Measurements from ENCODE around the gene MAP2K6.

The MAP2K6 gene

DNA sequence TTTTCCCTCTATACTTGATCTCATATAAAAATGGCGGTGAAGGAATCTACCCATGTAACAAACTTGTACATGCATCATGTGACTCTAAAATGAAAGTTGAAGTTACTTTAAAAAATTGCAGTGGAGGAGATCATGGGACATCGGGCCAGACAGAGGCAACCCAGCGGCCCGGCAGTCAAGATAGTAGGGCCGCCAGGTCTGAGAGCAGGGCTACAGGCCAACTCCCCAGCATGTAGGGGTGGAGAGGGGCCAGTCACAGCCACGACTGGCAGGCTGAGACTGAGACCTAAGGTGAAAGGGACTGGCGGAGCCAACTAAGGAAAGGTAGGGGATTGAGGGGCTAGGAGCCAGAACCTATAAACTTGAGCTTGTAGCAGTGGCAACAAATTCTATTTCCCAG lies 150.9 kb downstream of the MAP2K6 start:
- no peak for DNase-seq (ENCODE audit: extremely low read depth, low read depth)
- TF ChIP-seq, protein P1, sequence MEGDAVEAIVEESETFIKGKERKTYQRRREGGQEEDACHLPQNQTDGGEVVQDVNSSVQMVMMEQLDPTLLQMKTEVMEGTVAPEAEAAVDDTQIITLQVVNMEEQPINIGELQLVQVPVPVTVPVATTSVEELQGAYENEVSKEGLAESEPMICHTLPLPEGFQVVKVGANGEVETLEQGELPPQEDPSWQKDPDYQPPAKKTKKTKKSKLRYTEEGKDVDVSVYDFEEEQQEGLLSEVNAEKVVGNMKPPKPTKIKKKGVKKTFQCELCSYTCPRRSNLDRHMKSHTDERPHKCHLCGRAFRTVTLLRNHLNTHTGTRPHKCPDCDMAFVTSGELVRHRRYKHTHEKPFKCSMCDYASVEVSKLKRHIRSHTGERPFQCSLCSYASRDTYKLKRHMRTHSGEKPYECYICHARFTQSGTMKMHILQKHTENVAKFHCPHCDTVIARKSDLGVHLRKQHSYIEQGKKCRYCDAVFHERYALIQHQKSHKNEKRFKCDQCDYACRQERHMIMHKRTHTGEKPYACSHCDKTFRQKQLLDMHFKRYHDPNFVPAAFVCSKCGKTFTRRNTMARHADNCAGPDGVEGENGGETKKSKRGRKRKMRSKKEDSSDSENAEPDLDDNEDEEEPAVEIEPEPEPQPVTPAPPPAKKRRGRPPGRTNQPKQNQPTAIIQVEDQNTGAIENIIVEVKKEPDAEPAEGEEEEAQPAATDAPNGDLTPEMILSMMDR (IDR thresholded peaks at IDR 0.05; ENCODE audit: low read depth, low read length) = no peak

DNA sequence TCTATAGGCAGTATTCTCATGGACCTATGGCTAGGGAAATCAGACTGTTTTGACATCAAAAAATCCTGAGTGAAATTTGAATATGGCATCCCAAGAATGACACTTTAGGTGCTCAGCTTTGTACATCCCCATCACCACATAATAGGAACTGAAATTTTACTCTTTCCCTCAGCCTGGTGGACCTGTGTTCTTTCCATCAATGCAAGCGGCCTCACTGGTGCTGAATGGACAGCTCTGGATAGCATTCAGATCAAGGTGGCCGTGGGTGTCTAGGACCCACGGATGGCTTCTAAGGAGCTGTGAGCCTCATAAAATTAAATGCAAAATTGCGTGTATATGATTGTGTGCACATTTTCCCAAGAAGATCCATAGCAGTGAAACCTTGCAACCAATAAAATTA lies 152.6 kb downstream of the MAP2K6 start:
- no peak for DNase-seq (ENCODE audit: extremely low read depth, low read depth)
- TF ChIP-seq, protein P1 (IDR thresholded peaks at IDR 0.05; ENCODE audit: low read depth, low read length) = no peak

DNA sequence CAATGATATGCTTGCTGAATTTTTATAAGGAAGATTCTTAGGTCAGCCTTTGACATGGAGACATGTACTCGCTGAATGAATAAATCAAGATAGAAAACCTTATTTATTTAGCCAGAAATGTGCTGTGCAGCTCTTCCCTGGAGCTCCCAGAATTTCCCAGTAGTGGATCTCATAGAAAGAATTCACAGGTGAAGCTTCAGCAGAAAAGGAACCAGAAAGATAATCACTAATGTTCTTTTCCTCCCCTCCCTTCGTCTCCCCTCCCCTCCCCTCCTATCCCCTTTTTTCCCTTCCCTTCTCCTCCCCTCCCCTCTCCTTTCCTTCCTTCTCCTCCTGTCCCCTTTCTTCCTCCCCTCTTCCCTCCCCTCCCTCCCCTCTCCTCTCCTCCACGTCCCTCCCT lies 158.2 kb downstream of the MAP2K6 start:
- TF ChIP-seq, protein P1 (IDR thresholded peaks at IDR 0.05; ENCODE audit: low read depth, low read length) = no peak
- no peak for DNase-seq (ENCODE audit: extremely low read depth, low read depth)

DNA sequence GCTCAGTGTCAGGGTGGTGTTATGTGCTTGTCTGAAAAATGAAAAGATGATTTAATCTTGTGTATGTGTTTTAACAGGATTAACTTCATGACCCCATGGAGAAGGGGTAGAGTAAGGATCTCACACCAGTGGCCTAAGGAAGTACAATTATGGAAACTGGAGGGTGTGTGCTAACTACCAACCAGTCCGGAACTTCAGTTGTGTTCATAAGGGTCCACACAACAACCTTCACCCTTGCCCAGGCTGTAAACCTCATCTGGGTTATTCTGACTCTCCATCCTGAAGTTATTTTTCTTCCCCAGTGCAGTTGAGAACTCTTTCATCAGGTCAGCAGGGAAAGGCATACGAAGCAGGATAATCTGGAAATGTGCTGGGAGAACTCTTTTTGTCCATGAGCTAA lies 158.9 kb downstream of the MAP2K6 start:
- DNase-seq (ENCODE audit: extremely low read depth, low read depth) = no peak
- TF ChIP-seq, protein P1 (IDR thresholded peaks at IDR 0.05; ENCODE audit: low read depth, low read length) = no peak

DNA sequence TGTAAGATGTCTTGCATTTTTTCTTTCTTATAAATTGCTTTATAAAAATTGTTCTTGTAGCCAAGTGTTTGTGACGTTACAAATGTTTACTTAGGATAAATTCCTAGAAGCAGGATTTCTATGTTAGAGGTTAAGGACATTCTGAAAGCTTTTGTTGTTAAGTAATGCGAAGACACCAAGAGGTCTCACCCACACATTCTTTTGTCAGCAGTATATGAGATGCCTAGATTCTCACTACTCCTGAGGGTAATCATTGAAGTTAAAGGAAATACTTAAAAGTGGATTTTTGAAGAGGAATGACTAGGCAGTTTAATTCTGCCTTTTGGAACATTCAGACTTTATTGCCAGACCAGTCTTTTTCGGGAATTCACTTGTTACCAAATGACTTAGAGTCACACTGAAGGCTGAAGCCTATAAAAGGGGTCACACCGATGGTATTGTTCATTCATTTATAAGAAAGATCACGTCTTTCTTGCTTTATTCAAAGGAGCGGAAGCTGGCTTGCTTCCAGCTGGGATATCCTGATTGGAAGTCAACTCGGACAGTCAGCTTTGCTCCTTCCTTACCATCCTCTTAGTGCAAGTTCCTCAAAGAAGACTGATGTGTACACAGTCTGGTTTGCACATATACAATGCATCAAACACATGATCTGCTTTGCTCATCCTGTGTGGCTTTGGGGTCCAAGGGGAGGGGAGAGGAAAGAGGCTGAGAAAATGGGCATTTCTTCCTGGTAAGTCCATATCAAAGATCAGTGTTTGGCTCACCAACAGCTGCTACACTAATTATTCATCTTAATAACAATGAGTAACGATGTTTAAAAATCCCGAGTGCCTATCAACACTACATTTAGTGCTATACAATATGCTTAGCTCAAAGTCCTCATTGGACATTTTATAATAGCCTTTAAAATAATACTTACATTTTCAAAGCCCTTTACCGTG lies 160.0 kb downstream of the MAP2K6 start:
- TF ChIP-seq, protein P1 (IDR thresholded peaks at IDR 0.05; ENCODE audit: low read depth, low read length) = no peak
- DNase-seq (ENCODE audit: extremely low read depth, low read depth) = no peak

DNA sequence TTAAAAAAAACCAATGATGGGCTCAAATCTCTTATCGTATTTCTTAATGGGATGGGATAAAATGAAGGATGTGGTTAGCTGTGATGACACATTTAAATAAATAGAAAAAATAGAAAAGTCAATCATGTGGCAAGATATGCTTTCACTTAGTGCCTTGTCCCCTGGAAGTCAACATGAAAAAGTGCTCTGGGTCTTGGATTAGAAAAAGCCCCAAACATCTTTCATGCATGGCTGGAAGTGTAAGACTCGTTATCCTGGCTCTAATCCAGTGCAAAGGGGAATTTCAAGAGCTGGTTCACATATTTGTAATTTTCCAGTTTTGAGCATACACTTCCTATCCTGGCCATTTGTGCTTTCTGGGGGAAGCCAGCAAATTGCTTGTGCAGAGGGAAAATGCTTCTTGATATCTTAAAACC lies 160.9 kb downstream of the MAP2K6 start:
- DNase-seq (ENCODE audit: extremely low read depth, low read depth) = peak; percentile 78

DNA sequence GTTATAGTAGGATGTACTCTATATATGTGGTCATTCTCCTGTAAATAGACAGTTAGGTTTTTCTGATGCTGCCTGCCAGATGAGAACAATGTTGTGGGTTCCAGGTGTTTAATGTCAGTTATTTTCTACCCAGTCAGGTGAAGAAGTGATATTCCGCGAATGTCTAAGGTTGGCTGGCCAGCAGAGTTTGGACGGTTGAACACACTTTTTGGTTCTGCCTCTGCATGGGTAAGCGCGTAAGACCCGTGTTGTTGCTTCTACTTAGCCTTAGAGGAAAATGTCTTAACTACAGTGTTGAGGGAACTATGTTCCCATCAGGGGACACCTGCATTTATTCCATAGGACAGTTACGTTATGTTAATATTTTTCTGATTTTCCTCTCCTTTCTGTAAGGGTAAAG lies 162.6 kb downstream of the MAP2K6 start:
- no peak for DNase-seq (ENCODE audit: extremely low read depth, low read depth)
- TF ChIP-seq, protein P1 (IDR thresholded peaks at IDR 0.05; ENCODE audit: low read depth, low read length) = no peak

More for the DNA sequence above, 160.9 kb downstream of the MAP2K6 start:
- TF ChIP-seq, protein P1 (IDR thresholded peaks at IDR 0.05; ENCODE audit: low read depth, low read length) = no peak

All from AG09319 (cell line).